ENCODE results near the gene TMEM247. TPM values are rescaled to one million over a fixed set of nuclear protein-coding genes. Genes with fewer than 3 reads are reported as not detected.

Gene TMEM247
- total and polyA plus RNA-seq, 2 of the 8 experiments (the other 6 are each of a cell fraction or from before 2014, with no cell fraction given), result not detected

DNA sequence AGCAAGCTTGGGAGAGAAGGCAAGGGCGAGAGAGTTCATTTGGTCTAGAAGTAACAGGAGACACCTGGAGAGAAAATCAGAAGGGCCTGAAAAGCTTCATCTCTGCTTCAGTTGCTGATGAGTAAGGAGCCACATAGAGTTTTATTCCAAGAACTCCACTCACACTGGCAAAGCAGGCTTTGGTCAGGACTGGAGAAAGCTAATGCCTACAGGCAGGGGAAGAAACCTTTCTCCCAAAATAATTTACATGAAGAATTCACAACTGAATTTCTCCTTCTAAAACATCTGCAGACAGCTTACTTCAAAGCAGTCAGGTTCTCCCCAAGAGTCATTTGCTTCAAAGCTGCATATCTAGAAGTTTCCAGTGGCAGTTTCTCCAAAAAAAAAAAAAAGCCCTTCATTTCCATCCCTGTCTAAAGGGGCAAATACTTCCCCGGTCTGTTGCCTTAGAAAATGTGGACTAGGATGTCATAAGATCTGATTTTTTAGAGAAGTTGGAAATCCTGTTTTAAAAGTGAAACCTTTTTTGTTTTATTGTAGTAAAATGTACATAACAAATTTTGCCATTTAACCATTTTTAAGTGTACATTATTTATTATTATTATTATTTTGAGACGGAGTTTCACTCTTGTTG is 46.3 kb downstream of the TMEM247 start:
- H2BK15ac ChIP-seq (ENCODE audit: low read length), result no peak overlapping the region
- no peak overlapping the region for H2BK5ac ChIP-seq (ENCODE audit: low read depth, low read length)
- no peak overlapping the region for H3K4ac ChIP-seq (replicated peaks; ENCODE audit: insufficient read length, low read depth, low read length)
- no peak overlapping the region for H2AFZ ChIP-seq (ENCODE audit: low read length)
- no peak overlapping the region for H3K18ac ChIP-seq (ENCODE audit: extremely low read depth, low read length)
- no peak overlapping the region for H3K27ac ChIP-seq (ENCODE audit: low read depth, low read length)
- no peak overlapping the region for H4K8ac ChIP-seq (ENCODE audit: extremely low read depth, insufficient read depth, low read length)
- no peaks in the 10 kb centered on the region for H3K23me2 ChIP-seq (ENCODE audit: low read depth, low read length)
- no peaks in the 10 kb centered on the region for H3K9me3 ChIP-seq (ENCODE audit: insufficient read depth in 2 of 2, low read depth in 1 of 2, low read length in 1 of 2)
- no peak overlapping the region for H3K23ac ChIP-seq (ENCODE audit: insufficient read length)
- no peaks in the 10 kb centered on the region; the same call in 1 of the 2 replicates for H3K79me1 ChIP-seq (ENCODE audit: low read depth, low read length)
- POLR2A ChIA-PET (ENCODE audit: partially characterized antibody), result interaction anchor here (1.1 kb wide), 1 partner anchor 9 kb away, joined by 3 read pairs; no protein-coding TSS in a partner anchor
- H2BK12ac ChIP-seq (ENCODE audit: low read depth, low read length), result no peak overlapping the region
- H2AK5ac ChIP-seq (ENCODE audit: low read depth, low read length), result no peak overlapping the region
- H4K91ac ChIP-seq (replicated peaks; ENCODE audit: insufficient read length, low read length), result no peak overlapping the region
- H3K36me3 ChIP-seq (ENCODE audit: control insufficient read depth in 2 of 4, insufficient read depth in 4 of 4, low read length in 3 of 4), result no peaks in the 10 kb centered on the region
- H2BK120ac ChIP-seq (replicated peaks; ENCODE audit: low read depth, low read length), result no peak overlapping the region
- H4K20me1 ChIP-seq (replicated peaks in 1 of 2; ENCODE audit: control insufficient read depth in 1 of 2, insufficient read depth in 2 of 2, low read length in 2 of 2), result no peaks in the 10 kb centered on the region
- H3K14ac ChIP-seq (ENCODE audit: insufficient read length), result no peak overlapping the region
- FAIRE-seq (no peak), DNase-seq (ENCODE audit: low read depth in 1 of 2, low spot score in 2 of 2) (no peak)
- H3K9ac ChIP-seq (replicated peaks in 1 of 4; ENCODE audit: extremely low read depth in 1 of 4, low read depth in 3 of 4, low read length in 3 of 4), result no peak overlapping the region
- H3K4me3 ChIP-seq (ENCODE audit: extremely low read depth in 1 of 4, insufficient read depth in 2 of 4, low read depth in 3 of 4, low read length in 4 of 4), result no peak overlapping the region
- no peaks in the 10 kb centered on the region for H3K27me3 ChIP-seq (replicated peaks in 1 of 4; ENCODE audit: control insufficient read depth in 3 of 4, extremely low read depth in 1 of 4, insufficient read depth in 3 of 4, low read length in 3 of 4)
- H3K79me2 ChIP-seq (ENCODE audit: control insufficient read depth in 1 of 2, insufficient read depth in 2 of 2, low read length in 2 of 2), result no peaks in the 10 kb centered on the region
- H3K4me2 ChIP-seq (ENCODE audit: insufficient read depth in 1 of 2, low read depth in 2 of 2, low read length in 2 of 2), result no peak overlapping the region
- H3K4me1 ChIP-seq (replicated peaks in 1 of 4; ENCODE audit: control insufficient read depth in 3 of 4, insufficient read depth in 4 of 4, low read length in 3 of 4), result no peaks in the 10 kb centered on the region
- H3K56ac ChIP-seq (replicated peaks; ENCODE audit: insufficient read length, low read depth, low read length), result no peak overlapping the region
- TF ChIP-seq POLR2AphosphoS5 (IDR thresholded peaks at IDR 0.05; ENCODE audit: low read depth, low read length) (no peak), TAF7 (optimal IDR thresholded peaks at IDR 0.05; ENCODE audit: borderline replicate concordance, low read depth, low read length) (no peak), SP4 (IDR thresholded peaks at IDR 0.05; ENCODE audit: low read length) (no peak), SIRT6 (IDR thresholded peaks at IDR 0.05; ENCODE audit: low read length) (no peak), CHD1 (IDR thresholded peaks at IDR 0.05; ENCODE audit: low read depth, low read length) (no peak), BCL11A (IDR thresholded peaks at IDR 0.05; ENCODE audit: low read depth in 2 of 2, low read length in 2 of 2) (no peak), HDAC6 (IDR thresholded peaks at IDR 0.05; ENCODE audit: low read depth, low read length) (no peak), BRCA1 (IDR thresholded peaks at IDR 0.05; ENCODE audit: low read depth, low read length) (no peak), KDM4A (IDR thresholded peaks at IDR 0.05; ENCODE audit: low read depth, low read length, severe bottlenecking) (no peak), CBX8 (IDR thresholded peaks at IDR 0.05; ENCODE audit: borderline replicate concordance, low read depth, low read length) (no peak), SRF (IDR thresholded peaks at IDR 0.05; ENCODE audit: low read depth, low read length) (no peak), ASH2L (IDR thresholded peaks at IDR 0.05; ENCODE audit: low read length) (no peak), MAX (IDR thresholded peaks at IDR 0.05) (no peak), E2F6 (IDR thresholded peaks at IDR 0.05) (no peak)
- CTCF ChIA-PET (ENCODE audit: partially characterized antibody), result interaction anchor here (1.2 kb wide), 1 partner anchor 13 kb away, joined by 3 read pairs; no protein-coding TSS in a partner anchor
- H4K5ac ChIP-seq (ENCODE audit: insufficient read length, low read depth, low read length), result no peak overlapping the region
- WGBS, 2 experiments (ENCODE audit: extremely low coverage in 1 of 2, insufficient coverage in 1 of 2, insufficient read length in 1 of 2, insufficient replicate concordance in 2 of 2, low coverage in 1 of 2, low lambda C conversion rate in 2 of 2, missing lambda C conversion rate in 1 of 2), result 84% methylated on average over 3 of the region's 3 CpGs; no CpG with 5 or more reads in 1 of the 2 experiments
- H2BK20ac ChIP-seq (ENCODE audit: low read length), result no peak overlapping the region

Measured in H1 (cell line).